Astrocyte of the spinal cord (primary cell): ENCODE results near the gene TPST2.

Source experiments
- DNase-seq: peaks from one replicate; pipeline ENCODE4 v3.0.0; 2011; ENCODE audit warnings: low read depth, low spot score
- H3K4me3 ChIP-seq: 2 replicates; pipeline ENCODE4 v1.5.1; 2011; ENCODE audit warnings: low read depth, mild to moderate bottlenecking, low read length, moderate library complexity
- CTCF ChIP-seq: IDR thresholded peaks from 2 replicates; pipeline ENCODE4 v1.5.1; 2012; ENCODE audit warnings: low read depth, mild to moderate bottlenecking, low read length, inconsistent platforms
- in situ Hi-C: cut with HindIII; loops from 2 replicates; pipeline ENCODE4 v1.10.0; 2017; ENCODE audit warnings: low sequenced_read_pairs

Gene TPST2

GRCh38 chr22:26542831-26543230 is 47.1 kb downstream of the TPST2 start:
- no peak for TF ChIP-seq CTCF
- no peak for DNase-seq
- in situ Hi-C loops, result no loop called here
- no peak overlapping the region for H3K4me3 ChIP-seq

GRCh38 chr22:26541167-26541819 is 48.6 kb downstream of the TPST2 start:
- no peak for TF ChIP-seq CTCF
- no peak for DNase-seq
- H3K4me3 ChIP-seq, result no peak overlapping the region
- in situ Hi-C loops, result no loop called here

GRCh38 chr22:26540119-26540518 is 49.8 kb downstream of the TPST2 start:
- in situ Hi-C loops, result no loop called here
- TF ChIP-seq CTCF, result no peak
- no peak overlapping the region for H3K4me3 ChIP-seq
- DNase-seq, result no peak

DNA sequence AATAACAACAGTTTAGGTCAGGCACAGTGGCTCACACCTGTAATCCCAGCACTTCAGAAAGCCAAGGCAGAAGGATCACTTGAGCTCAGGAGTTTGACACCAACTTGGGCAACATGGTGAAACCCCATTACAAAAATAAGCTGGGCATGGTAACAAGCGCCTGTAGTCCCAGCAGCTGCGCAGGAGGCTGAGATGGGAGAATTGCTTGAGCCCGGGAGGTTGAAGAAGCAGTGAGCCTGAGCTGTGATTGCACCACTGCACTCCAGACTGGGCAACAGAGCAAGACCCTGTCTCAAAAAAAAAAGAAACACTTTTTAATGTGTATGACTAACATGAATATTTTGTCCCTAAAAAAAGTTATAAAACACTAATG is 53.2 kb downstream of the TPST2 start:
- in situ Hi-C loops, result no loop called here
- TF ChIP-seq CTCF, result no peak
- no peak for DNase-seq
- no peak overlapping the region for H3K4me3 ChIP-seq

DNA sequence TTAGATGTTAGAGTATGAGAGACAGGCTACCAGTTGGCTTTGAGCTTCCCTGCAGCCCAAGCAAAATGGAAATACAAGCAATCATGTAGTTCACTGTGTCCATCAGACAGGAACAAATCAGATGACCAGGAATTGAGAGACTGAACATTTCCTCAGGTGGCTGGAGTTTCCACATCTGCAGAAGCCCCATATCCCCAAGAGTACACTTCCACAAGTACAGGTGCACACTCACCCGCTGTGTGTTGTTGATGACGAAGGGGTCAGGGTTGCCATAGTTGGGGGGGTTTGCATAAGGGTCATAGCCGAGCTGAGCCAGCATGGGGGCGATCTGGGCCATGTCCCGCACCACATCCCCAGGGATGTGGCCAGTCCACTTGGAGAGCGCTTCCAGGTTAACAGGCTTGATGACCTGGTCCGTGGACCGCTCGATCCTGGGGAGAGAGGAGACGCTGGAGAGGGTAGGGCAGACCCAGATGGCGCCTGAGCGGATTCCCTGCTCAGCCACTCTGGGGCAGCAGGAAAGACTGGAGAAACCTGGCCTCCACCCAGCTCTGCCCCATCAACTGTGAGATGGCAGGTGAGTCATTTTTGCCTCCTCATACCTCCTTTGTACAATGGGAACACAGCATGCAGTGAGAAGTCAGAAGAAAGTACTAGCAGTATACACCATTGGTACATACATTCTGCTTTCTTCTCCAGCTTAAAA is 53.7 kb downstream of the TPST2 start:
- no peak overlapping the region for H3K4me3 ChIP-seq
- no peak for TF ChIP-seq CTCF
- in situ Hi-C loops, result no loop called here
- DNase-seq, result no peak

GRCh38 chr22:26535603-26535908 is 54.4 kb downstream of the TPST2 start:
- no peak for DNase-seq
- H3K4me3 ChIP-seq, result no peak overlapping the region
- in situ Hi-C loops, result no loop called here
- TF ChIP-seq CTCF, result no peak
